Neural progenitor cell (in vitro differentiated cells): Measurements from ENCODE around the gene PDE3A. TPM values are rescaled to one million over a fixed set of nuclear protein-coding genes. Genes with fewer than 3 reads are reported as not detected.

Experiments used
- DNase-seq: peaks from one replicate; pipeline ENCODE4 v3.0.0-alpha.2; 2016; ENCODE audit warnings: low spot score
- H2AFZ ChIP-seq: fragments of 200-600 bp; sonication (generic); replicated peaks from 2 replicates; pipeline ENCODE4 v1.6.1; 2016; ENCODE audit warnings: antibody characterized with exemption
- H3F3A ChIP-seq: fragments of 200-600 bp; sonication (generic); 2 replicates; pipeline ENCODE4 v1.6.1; 2016; ENCODE audit warnings: antibody characterized with exemption, low read depth
- H3K27ac ChIP-seq: fragments of 200-600 bp; sonication (generic); 2 replicates; pipeline ENCODE4 v1.5.1; 2016; ENCODE audit warnings: mild to moderate bottlenecking
- H3K27me3 ChIP-seq: fragments of 200-600 bp; sonication (generic); 2 replicates; pipeline ENCODE4 v1.6.1; 2016; ENCODE audit warnings: mild to moderate bottlenecking, moderate library complexity
- H3K36me3 ChIP-seq: fragments of 200-600 bp; sonication (generic); 2 replicates; pipeline ENCODE4 v1.5.1; 2016
- H3K4me1 ChIP-seq: fragments of 200-600 bp; sonication (generic); 2 replicates; pipeline ENCODE4 v1.6.1; 2016; ENCODE audit warnings: mixed run types
- H3K4me2 ChIP-seq: fragments of 200-600 bp; sonication (generic); 2 replicates; pipeline ENCODE4 v1.6.1; 2016
- H3K4me3 ChIP-seq: fragments of 200-600 bp; sonication (generic); 2 replicates; pipeline ENCODE4 v1.5.1; 2016
- H3K79me2 ChIP-seq: fragments of 200-600 bp; sonication (generic); 2 replicates; pipeline ENCODE4 v1.6.1; 2016; ENCODE audit warnings: low read depth
- H3K9ac ChIP-seq: fragments of 200-600 bp; sonication (generic); 2 replicates; pipeline ENCODE4 v1.6.1; 2016
- H3K9me3 ChIP-seq: fragments of 200-600 bp; sonication (generic); 2 replicates; pipeline ENCODE4 v1.5.1; 2016; ENCODE audit warnings: low read depth
- H4K20me1 ChIP-seq: fragments of 200-600 bp; sonication (generic); 2 replicates; pipeline ENCODE4 v1.6.1; 2016; ENCODE audit warnings: low read depth
- H3K27ac Mint-ChIP-seq: 3 replicates; pipeline ENCODE4 v1.8.0; 2021; ENCODE audit warnings: mixed read lengths
- H3K27me3 Mint-ChIP-seq: 2 replicates; pipeline ENCODE4 v1.8.0; 2022; ENCODE audit warnings: low read depth, mild to moderate bottlenecking, inconsistent platforms, moderate library complexity, mixed read lengths; ENCODE audit not compliant: insufficient read depth
- H3K36me3 Mint-ChIP-seq: 3 replicates; pipeline ENCODE4 v1.8.0; 2021; ENCODE audit warnings: mixed read lengths
- H3K4me1 Mint-ChIP-seq: 3 replicates; pipeline ENCODE4 v1.8.0; 2021; ENCODE audit warnings: mixed read lengths
- H3K4me3 Mint-ChIP-seq: 3 replicates; pipeline ENCODE4 v1.8.0; 2021; ENCODE audit warnings: mild to moderate bottlenecking, moderate library complexity, mixed read lengths
- H3K9me3 Mint-ChIP-seq: 3 replicates; pipeline ENCODE4 v1.8.0; 2020; ENCODE audit warnings: mixed read lengths
- CTCF ChIP-seq: fragments of 200-600 bp; sonication (generic); IDR thresholded peaks from 2 replicates; pipeline ENCODE4 v1.5.1; 2017; ENCODE audit warnings: antibody characterized with exemption, mild to moderate bottlenecking
- EZH2 ChIP-seq: fragments of 200-600 bp; sonication (generic); IDR thresholded peaks from 2 replicates; pipeline ENCODE4 v1.6.1; 2017; ENCODE audit warnings: antibody characterized with exemption, mild to moderate bottlenecking, moderate library complexity
- EZH2phosphoT487 ChIP-seq: fragments of 200-600 bp; sonication (generic); IDR thresholded peaks from 2 replicates; pipeline ENCODE4 v1.6.1; 2017; ENCODE audit warnings: antibody characterized with exemption
- total RNA-seq: library from RNA; depleted of rRNA; stranded (reverse); fragments of >200 nt; gene quantifications from 2 replicates; pipeline ENCODE4 v1.2.3, GENCODE V29; 2015; ENCODE audit warnings: low replicate concordance

PDE3A gene
- total RNA-seq, 1 donor from 2014 or later, result 0.47 TPM

- Mint-ChIP-seq H3K4me1 (peaks cover 30% of the 10 kb centered on the region), H3K27me3 (no peaks in the 10 kb centered on the region), H3K9me3 (peaks cover 8% of the 10 kb centered on the region), H3K27ac (no peak overlapping the region), H3K36me3 (no peaks in the 10 kb centered on the region), H3K4me3 (no peak overlapping the region)
- H3K36me3 ChIP-seq, result no peaks in the 10 kb centered on the region
- no peak for TF ChIP-seq EZH2phosphoT487
- no peak for TF ChIP-seq EZH2
- TF ChIP-seq CTCF, result no peak
- no peaks in the 10 kb centered on the region for H3K27me3 ChIP-seq
- no peak for DNase-seq
- no peaks in the 10 kb centered on the region for H3F3A ChIP-seq
- no peak overlapping the region for H3K4me2 ChIP-seq
- H4K20me1 ChIP-seq, result no peaks in the 10 kb centered on the region
- H3K4me1 ChIP-seq, result peaks cover 16% of the 10 kb centered on the region
- H3K79me2 ChIP-seq, result no peaks in the 10 kb centered on the region
- no peak overlapping the region for H3K9ac ChIP-seq
- no peak overlapping the region for H2AFZ ChIP-seq
- no peaks in the 10 kb centered on the region for H3K9me3 ChIP-seq
- no peak overlapping the region for H3K4me3 ChIP-seq
- no peak overlapping the region for H3K27ac ChIP-seq
Measured at GRCh38 chr12:20473133-20473532, 104.8 kb downstream of the PDE3A start.

GRCh38 chr12:20474016-20474415 is 105.7 kb downstream of the PDE3A start:
- H2AFZ ChIP-seq, result no peak overlapping the region
- no peak for TF ChIP-seq EZH2
- TF ChIP-seq EZH2phosphoT487, result no peak
- no peak for TF ChIP-seq CTCF
- no peaks in the 10 kb centered on the region for H3K27me3 ChIP-seq
- no peaks in the 10 kb centered on the region for H3K79me2 ChIP-seq
- no peaks in the 10 kb centered on the region for H3F3A ChIP-seq
- H3K36me3 ChIP-seq, result no peaks in the 10 kb centered on the region
- DNase-seq, result no peak
- H3K4me1 Mint-ChIP-seq, result peaks cover 30% of the 10 kb centered on the region
- no peak overlapping the region for H3K4me3 Mint-ChIP-seq
- no peak overlapping the region for H3K27ac Mint-ChIP-seq
- H3K9ac ChIP-seq, result no peak overlapping the region
- H3K27me3 Mint-ChIP-seq, result no peaks in the 10 kb centered on the region
- no peak overlapping the region for H3K27ac ChIP-seq
- no peaks in the 10 kb centered on the region for H3K9me3 ChIP-seq
- no peaks in the 10 kb centered on the region for H3K36me3 Mint-ChIP-seq
- no peaks in the 10 kb centered on the region for H4K20me1 ChIP-seq
- no peak overlapping the region for H3K4me3 ChIP-seq
- H3K4me1 ChIP-seq, result peaks cover 20% of the 10 kb centered on the region
- H3K9me3 Mint-ChIP-seq, result peaks cover 8% of the 10 kb centered on the region
- H3K4me2 ChIP-seq, result no peak overlapping the region

GRCh38 chr12:20474443-20474842 is 106.1 kb downstream of the PDE3A start:
- Histone ChIP-seq H3K79me2 (no peaks in the 10 kb centered on the region), H3K27me3 (no peaks in the 10 kb centered on the region), H3K4me1 (peaks cover 20% of the 10 kb centered on the region), H3K36me3 (no peaks in the 10 kb centered on the region), H3K4me3 (no peak overlapping the region), H3K9ac (no peak overlapping the region), H4K20me1 (no peaks in the 10 kb centered on the region), H3K4me2 (no peak overlapping the region), H3K27ac (no peak overlapping the region), H2AFZ (no peak overlapping the region), H3F3A (no peaks in the 10 kb centered on the region), H3K9me3 (no peaks in the 10 kb centered on the region)
- no peak for DNase-seq
- no peaks in the 10 kb centered on the region for H3K27me3 Mint-ChIP-seq
- H3K27ac Mint-ChIP-seq, result no peak overlapping the region
- H3K36me3 Mint-ChIP-seq, result no peaks in the 10 kb centered on the region
- H3K4me3 Mint-ChIP-seq, result no peak overlapping the region
- peaks cover 32% of the 10 kb centered on the region for H3K4me1 Mint-ChIP-seq
- peaks cover 8% of the 10 kb centered on the region for H3K9me3 Mint-ChIP-seq
- no peak for TF ChIP-seq CTCF
- no peak for TF ChIP-seq EZH2phosphoT487
